Vagina (tissue), 2 donors: Measurements from ENCODE around the gene ELAVL2.

Experiments used
- POLR2A ChIP-seq, 2 donors: fragments of 450-650 bp; IDR thresholded peaks; one replicate each; pipeline ENCODE4 v1.6.1; 2017; ENCODE audit warnings: antibody characterized with exemption in 2 of 2, mild to moderate bottlenecking in 2 of 2, moderate library complexity in 2 of 2
- POLR2AphosphoS5 ChIP-seq, 2 donors: sonication (generic); formaldehyde crosslinking; IDR thresholded peaks; one replicate each; pipeline ENCODE4 v1.9.0; 2017; ENCODE audit warnings: antibody characterized with exemption in 2 of 2, mild to moderate bottlenecking in 2 of 2, low read depth in 1 of 2; ENCODE audit not compliant: insufficient read depth in 1 of 2
- TF ChIP-seq, protein P1 (sequence below), 3 experiments: fragments of 450-650 bp in 2 of 3; fragments of 200-600 bp in 1 of 3; sonication (generic) in 1 of 3; IDR thresholded peaks; one replicate each; pipeline ENCODE4 v1.5.1; 2017 to 2019; ENCODE audit warnings: antibody characterized with exemption in 3 of 3, mild to moderate bottlenecking in 2 of 3, moderate library complexity in 2 of 3

DNA sequence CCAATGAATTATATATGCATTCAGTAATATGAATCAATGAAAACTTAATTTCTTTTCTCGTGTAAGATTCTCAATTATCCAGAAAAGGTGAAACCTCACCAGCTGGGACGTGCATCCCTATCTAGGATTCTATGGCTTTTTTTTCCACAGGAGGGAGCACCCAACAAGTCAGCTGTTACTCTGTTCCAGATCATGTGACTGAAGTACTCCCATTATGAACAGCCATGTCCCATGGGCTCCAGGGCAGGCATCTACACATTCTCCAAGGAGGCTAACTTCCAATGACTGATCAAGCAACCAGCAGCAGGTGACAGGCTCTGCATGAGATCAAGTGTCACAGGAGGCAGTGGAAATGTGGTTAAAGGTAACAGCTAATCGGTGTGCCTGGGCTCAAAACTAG lies 118.8 kb downstream of the ELAVL2 start:
- TF ChIP-seq, protein P1, sequence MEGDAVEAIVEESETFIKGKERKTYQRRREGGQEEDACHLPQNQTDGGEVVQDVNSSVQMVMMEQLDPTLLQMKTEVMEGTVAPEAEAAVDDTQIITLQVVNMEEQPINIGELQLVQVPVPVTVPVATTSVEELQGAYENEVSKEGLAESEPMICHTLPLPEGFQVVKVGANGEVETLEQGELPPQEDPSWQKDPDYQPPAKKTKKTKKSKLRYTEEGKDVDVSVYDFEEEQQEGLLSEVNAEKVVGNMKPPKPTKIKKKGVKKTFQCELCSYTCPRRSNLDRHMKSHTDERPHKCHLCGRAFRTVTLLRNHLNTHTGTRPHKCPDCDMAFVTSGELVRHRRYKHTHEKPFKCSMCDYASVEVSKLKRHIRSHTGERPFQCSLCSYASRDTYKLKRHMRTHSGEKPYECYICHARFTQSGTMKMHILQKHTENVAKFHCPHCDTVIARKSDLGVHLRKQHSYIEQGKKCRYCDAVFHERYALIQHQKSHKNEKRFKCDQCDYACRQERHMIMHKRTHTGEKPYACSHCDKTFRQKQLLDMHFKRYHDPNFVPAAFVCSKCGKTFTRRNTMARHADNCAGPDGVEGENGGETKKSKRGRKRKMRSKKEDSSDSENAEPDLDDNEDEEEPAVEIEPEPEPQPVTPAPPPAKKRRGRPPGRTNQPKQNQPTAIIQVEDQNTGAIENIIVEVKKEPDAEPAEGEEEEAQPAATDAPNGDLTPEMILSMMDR (IDR thresholded peaks at IDR 0.05), result no peak
- TF ChIP-seq POLR2A (IDR thresholded peaks at IDR 0.05), result no peak
- no peak for TF ChIP-seq POLR2AphosphoS5 (IDR thresholded peaks at IDR 0.05; ENCODE audit: insufficient read depth in 1 of 2, low read depth in 1 of 2)
